GM21515 (cell line): ENCODE results near the gene FAM227B.
"Not testable (repeated sequence)": the region's sequence is repeated elsewhere in the genome, so short reads cannot be mapped to it uniquely, and the experiment has no call there.

Experiments used
- ATAC-seq: cut with Tn5 transposase; IDR thresholded peaks from one replicate; pipeline ENCODE4 v1.9.1; 2021; ENCODE audit not compliant: unreplicated experiment

The FAM227B gene

DNA sequence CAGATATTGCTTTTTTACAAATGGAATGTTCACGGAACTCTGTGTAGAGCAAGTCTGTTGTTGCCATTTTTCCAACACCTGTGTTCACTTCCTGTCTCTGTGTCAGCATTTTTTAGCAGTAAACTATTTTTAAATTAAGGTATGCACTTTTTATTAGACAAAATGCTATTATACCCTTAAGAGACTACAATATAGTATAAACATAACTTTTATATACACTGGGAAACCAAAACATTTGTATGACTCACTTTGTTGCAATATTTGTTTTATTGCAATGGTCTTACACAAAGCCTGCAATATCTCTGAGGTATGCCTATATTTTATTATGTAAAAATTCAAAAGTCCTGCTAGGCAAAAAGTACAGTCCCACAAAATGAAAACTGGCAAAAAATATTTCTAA is 237.4 kb downstream of the FAM227B start:
- ATAC-seq: no peak

DNA sequence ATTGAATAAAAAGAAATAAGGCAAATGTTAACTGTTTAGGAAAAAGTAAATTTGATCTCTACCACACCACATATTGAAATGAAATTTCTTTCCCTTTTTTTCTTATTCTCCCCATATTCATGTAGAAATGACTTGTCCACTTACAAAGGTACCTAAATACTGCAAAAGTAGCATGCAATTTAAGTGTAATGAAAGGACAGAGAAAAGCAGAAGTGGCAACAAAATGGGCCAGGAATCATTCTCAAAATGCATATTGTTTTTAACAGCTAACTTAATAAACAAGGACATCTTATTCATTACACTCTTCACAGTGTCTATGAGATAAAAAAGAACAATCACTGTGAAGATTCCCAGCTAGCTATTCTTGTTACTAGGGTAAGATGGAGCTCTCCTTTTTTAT is 238.2 kb downstream of the FAM227B start:
- ATAC-seq: no peak

DNA sequence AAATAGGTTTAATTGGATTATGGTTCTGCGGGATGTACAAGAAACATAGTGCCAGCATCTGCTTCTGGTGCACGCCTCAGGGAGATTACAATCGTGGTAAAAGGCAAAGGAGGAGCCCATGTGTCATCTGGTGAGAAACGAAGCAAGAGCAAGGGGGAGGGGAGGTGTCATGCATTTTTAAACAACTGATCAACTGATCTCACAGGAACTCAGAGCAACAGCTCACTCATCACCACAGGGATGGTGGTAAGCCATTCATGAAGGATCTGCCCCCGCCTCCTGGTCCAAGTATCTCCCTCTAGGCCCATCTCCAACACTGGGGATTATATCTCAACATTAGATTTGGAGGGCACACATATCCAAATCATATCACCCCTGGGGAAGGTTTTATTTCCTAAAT is 239.7 kb downstream of the FAM227B start:
- no peak for ATAC-seq

DNA sequence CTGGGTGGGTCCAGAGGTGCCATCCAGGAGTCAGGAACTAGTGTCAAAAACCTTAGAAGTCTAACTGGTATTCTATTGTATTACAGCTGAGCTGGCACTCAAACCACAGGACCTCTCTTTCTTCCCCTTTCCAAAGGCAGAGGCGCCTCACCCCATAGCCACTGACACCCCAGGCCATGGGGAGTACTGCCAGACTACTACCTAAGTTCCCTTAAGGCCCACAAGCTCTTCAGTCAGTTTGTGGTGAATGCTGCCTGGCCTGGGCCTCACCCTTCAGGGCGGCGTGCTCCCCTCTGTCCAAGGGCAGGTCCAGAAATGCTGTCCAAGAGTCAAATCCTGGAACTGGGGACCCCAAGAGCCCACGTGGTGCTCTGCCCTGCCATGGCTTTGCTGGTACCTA is 240.6 kb downstream of the FAM227B start:
- ATAC-seq: no peak

DNA sequence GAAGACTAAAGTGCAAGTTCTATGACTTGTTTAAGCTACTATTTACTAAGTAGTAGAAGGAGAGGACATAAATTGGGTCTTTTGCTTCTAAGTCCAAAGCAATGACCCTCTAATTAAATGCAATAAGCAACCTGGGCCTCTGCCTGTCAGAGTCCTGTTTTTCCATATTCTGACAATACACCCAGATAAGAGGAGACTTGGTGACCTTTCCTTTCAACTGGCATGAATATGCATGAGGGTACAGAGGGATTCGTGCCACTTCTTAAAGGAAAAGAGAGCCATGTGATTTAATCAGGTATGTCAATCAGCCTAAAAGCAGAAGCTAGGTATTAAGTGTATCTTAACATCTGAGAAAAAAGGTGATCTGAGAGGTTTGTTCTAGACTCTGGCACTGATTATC is 248.3 kb downstream of the FAM227B start:
- no peak for ATAC-seq

DNA sequence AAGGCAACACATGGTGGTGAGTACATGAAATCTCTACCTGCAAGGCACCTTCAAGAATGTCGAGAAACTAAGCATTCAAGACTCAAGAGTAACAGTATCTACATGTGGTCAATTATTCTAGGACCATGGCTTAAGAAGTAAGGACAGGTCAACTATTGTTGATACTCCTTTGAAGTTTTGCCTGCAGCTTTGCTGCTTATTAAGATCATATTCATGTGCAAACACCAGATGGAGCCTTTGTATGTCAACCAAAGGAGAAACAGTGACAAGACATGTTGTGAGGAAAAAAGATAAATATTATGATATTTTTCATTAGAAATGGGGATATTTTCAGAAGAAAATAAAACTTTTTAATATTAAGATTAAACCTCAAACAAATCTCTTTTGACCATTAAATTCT is 249.8 kb downstream of the FAM227B start:
- ATAC-seq: no peak

DNA sequence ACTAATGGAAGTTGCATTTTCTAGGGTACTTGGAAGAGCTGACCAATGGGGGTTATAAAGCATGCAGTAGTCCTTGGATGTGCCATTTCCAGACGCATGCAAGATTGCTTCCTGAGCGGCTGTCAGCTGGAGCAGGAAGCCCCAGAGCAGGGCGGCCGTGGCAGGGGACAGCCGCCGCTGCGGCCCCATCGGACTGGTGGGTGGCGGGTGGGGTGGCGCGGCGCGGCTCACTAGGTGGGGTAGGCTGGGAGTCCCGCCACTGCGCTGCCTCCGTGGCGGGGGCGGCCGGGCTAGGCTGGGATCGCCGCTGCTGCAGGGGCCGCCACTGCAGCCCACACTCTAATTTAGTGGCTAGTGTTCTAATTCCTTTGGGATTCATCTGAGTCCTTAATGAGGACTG is 254.1 kb downstream of the FAM227B start:
- ATAC-seq: no peak

DNA sequence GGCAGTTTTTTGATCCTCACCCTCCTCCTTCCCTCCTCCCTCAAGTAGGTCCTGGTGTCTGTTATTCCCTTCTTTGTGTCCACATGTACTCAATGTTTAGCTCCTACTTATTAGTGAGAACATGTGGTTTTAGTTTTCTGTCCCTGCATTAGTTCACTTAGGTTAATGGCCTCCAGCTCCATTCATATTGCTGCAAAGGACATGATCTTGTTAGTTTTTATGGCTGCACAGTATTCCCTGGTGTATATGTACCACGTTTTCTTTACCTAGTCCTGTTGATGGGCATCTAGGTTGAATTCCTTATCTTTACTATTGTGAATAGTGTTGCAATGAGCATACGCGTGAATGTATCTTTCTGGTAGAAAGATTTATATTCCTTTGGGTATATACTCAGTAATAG is 259.2 kb downstream of the FAM227B start:
- no peak for ATAC-seq

DNA sequence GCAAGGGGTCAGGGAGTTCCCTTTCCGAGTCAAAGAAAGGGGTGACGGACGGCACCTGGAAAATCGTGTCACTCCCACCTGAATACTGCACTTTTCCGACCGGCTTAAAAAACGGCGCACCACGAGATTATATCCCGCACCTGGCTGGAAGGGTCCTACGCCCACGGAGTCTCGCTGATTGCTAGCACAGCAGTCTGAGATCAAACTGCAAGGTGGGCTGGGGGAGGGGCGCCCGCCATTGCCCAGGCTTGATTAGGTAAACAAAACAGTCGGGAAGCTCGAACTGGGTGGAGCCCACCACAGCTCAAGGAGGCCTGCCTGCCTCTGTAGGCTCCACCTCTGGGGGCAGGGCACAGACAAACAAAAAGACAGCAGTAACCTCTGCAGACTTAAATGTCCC is 266.2 kb downstream of the FAM227B start:
- ATAC-seq: not testable (repeated sequence)

DNA sequence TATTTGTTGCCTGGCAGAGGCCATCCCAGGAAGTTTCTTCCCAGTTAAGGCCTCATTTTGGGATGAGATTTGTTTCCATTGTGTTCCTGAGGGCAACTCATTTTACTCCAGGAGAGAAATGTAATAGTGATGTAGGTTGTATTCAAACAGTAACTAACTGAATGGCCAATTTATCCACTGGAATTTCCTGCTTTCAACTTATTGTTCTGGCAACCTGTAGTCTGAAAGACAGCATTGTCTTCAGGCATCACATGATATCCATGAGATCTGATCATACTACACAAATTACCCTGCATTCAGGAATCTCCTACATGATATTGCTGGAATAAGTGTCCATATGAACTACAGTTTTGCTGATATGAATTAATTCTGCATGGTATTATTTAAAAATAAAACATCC is 277.1 kb downstream of the FAM227B start:
- ATAC-seq: no peak

DNA sequence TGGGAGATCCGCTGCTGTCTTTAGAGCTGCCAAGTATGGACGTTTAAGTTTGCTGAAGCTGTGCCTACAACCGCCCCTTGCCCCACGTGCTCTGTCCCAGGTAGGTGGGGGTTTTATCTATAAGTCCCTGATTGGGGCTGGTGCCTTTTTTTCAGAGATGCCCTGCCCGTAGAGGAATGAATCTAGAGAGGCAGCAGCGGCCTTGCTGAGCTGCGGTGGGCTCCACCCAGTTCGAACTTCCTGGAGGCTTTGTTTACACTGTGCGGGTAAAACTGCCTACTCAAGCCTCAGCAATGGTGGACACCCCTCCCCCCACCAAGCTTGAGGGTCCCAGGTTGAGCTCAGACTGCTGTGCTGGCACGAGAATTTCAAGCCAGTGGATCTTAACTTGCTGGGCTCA is 281.0 kb downstream of the FAM227B start:
- no peak for ATAC-seq

DNA sequence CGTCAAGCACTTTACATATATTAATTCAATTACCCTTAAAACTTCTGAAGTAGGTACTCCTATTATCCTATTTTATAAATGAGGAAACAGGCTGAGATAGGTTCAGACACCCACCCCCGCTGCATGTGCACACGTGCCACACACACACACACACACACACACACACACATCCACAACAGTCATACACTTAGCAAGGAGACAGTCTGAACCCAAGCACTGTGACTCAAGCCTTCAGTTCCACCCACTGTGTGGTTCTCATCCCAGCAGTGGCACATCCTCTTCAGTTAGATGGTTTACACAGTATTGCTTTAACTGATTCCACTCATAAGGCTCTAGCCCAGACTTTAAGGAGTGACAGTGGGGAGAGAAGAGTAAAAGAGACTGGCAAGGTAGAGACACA is 288.7 kb downstream of the FAM227B start:
- ATAC-seq: no peak

DNA sequence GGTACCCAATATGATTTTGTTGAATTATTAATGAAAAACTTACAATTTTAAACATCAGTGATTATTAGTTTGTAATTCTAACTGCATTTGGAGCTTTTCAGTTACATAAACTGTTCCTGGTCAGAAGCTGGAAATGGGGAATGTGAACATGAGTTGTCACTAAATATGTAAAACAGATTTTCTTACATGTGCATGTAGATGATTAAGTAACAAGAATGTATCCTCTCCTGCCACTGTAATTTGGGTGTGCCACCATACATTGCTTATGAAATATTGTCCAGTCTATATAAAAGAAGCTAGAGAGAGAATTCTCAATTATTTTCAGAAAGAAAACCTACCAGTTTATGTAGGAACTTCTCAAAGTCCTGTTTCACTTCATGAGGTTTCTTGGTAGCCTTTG is 289.2 kb downstream of the FAM227B start:
- no peak for ATAC-seq

DNA sequence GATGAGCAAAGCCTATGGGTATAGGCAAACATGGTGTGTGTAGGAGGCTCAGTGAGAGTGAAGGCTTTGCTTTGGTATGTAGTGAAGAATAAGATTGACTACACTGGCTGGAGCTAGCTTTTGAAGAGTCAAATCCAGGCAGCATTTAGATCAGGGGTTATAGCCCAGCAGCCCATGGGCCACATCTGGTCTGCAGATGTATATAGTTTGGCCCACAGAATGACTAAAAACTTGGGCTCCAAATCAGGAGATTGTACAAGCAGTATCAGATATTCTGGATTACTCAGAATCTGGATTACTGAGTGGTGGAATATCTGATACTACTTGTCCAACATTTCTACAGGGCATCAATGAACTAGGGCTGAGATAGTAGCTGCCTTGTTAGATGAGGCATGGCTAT is 290.5 kb downstream of the FAM227B start:
- ATAC-seq: no peak

DNA sequence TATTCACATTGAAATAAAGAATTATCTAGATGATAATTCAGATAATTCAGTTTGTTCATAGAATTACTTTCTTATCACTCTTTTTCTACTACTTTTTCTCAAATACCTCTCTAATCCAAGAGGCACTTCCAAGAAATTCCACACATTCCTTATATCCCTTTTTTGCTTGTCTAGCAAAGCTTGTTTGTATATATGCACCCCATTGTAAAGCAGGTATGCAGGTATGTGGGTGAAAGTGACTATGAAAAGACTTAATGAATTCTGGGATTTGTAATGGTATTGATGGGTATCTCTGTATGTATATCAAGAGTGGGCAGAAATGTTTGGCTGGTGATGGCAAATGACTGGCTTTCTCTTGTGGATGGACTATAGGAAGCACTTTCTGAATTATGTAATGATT is 291.7 kb downstream of the FAM227B start:
- ATAC-seq: no peak

DNA sequence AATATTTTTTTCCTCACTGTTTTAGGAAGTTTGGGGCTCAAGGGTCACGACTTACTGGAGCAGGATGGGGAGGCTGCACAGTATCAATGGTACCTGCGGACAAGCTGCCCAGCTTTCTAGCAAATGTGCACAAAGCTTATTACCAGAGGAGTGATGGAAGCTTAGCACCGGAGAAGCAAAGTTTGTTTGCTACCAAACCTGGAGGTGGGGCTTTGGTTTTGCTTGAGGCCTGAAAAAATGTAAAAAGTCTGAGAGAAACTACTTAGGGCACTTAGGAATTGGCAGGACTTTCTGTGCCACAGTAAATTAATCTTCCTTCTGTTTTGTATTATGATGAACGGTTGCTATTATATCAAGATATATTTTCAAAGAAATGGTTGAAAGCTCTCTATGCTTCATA is 292.7 kb downstream of the FAM227B start:
- no peak for ATAC-seq

DNA sequence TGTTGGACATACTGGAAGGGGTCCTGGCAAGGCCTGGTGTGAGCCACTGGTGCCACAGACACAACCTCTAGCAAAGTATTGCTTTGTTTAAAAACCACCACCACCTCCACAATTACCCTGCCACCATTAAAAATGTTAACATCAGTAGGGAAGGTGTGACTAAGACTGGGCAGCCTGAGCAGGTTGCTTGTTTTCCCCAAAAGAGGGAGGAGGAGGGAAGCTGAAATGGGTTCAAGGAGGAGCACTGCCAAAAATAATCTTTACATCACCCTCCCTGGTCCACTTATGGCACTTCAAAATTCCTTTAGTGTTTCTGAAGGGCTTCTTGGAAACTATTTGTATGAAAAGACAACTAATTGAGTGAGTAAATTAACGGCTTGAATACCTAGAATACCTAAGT is 297.4 kb downstream of the FAM227B start:
- ATAC-seq: no peak

DNA sequence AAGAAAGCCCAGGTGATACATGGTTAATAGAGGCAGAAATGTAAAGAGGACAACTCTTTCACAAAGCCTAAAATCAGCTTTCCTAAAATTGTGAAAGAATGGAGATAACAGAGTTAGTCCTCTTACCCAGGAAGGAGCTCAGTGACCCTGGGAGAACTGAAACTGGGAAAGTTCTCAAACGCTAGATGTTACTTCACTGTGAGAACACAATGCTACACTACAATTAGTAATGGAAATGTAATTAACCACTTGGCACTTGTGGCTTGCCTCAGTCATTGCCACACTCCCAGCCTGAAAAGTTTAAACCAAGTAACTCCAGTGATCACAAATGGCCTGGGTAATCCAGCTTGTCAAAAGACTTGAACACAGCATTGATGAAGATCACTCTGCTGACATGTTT is 300.3 kb downstream of the FAM227B start:
- no peak for ATAC-seq

DNA sequence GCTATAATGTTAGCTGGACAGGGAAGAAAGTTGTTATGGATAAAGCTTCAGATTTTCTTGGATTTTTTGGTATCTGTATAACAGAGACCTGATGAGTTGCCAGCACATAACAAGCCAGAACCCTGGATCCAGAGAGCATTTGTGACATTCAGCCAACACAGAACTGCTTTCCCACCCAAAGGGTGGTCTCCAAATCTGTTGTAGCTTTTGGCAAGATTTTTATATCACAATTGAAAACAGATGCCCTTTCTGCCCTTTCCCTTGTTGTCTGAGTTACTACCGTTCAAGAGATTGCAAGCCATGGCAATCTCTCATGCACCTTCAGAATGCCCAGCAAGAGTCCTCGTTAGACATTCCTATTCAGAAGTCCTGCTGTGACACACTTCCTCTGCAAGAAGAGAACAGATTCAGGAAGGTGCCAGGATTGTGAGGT is 305.2 kb downstream of the FAM227B start:
- no peak for ATAC-seq

DNA sequence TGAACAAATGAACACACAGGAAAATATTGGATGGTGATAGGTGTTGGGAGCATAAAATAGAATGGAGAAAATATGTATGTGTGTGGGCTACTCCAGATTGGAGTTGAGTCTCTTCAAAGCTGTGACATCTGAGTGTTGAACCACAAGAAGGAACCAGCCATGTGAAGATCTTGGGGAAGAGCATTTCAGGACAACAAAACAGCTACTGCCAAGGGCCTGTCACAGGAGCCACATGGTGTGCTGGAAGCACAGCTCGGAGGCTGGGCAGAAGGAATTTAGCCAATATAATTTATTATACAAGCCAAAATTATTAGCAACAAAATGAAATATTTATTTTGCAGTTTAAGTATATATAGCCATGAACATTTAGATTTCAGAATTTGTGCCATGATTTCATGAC is 305.9 kb downstream of the FAM227B start:
- no peak for ATAC-seq

DNA sequence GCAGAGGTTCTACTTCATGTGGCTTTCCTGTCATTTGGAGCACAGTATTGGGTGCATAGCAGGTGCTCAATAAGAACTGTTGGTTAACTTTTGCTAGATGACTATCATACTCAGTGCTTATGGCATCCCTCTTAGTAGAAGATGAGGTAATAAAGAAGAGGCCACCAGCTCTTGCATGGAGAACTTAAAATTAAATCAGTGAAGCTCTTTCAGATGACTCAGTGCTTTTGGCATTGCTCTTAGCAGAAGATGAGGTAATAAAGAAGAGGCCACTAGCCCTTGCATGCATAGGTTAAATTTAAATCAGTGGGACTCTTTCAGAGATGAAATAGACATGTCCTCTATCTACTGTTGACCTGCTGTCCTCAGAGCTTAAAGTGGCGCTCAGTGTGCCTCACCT is 307.0 kb downstream of the FAM227B start:
- no peak for ATAC-seq

DNA sequence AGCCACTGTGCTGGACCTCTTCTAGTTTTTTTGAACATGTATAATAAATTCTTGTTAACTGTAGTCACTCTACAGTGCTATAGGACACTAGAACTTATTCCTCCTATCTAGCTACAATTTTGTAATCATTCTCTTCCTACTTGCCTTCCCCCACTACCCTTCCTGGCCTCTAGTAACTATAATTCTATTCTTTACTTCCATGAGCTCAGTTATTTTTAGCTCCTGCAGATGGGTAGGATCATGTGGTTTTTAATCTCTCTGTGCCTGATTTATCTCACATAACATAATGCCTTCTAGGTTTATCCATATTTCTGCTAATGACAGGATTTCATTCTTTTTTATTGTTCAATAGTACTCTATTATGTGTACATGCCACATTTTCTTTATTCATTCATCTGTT is 310.7 kb downstream of the FAM227B start:
- ATAC-seq: no peak

DNA sequence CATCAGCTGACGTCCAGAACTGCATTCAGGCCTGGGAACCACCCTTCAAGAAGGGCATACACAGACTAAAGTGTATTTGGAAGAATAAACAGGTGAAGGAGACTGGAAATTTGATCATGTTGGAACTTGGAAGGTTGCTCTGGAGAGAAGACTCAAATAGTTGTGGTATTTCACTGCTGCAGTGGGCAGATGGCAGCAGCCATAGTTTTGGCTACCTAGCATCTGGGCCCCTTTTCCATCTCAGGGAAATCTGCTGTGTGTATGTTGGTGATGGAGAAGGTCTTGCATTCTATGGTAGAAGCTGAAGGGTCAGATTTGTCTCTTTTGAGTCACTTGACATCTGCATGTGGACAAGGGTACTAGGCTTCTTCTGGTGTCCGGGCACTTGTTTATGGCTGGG is 311.9 kb downstream of the FAM227B start:
- ATAC-seq: no peak

DNA sequence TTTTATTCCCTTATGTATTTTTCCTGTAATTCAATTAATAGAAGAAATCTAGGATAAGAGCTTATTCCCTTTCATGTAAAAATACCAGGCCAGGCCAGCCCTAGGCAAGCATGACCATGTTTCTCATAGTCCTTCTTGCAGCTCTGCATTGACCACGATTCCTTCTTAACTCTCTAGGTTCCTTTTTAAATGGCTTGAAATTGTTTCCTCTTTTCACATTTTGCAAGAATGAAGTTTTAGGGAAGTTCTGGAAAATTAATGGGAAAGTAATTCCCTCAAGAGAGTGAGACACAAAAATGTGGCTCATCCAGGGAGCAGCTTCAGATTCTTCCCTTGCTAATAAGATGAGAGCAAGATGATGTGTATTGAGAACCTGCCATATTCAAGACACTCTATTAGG is 314.1 kb downstream of the FAM227B start:
- no peak for ATAC-seq
